Spleen (tissue), 7 donors: ENCODE measurements around the gene RPA1.

ENCODE experiments used
- POLR2A ChIP-seq, 3 donors: fragments of 450-650 bp; IDR thresholded peaks; one replicate each; pipeline ENCODE4 v1.5.1; 2017; ENCODE audit warnings: antibody characterized with exemption in 3 of 3, mild to moderate bottlenecking in 1 of 3
- POLR2AphosphoS5 ChIP-seq, 3 donors: sonication (generic); formaldehyde crosslinking; IDR thresholded peaks; one replicate each; pipeline ENCODE4 v1.5.1; 2017; ENCODE audit warnings: antibody characterized with exemption in 3 of 3
- TF ChIP-seq, protein P1 (sequence below), 11 experiments: fragments of 200-600 bp in 7 of 11; fragments of 450-650 bp in 4 of 11; sonication (generic) in 4 of 11; IDR thresholded peaks in 8 of 11; conservative IDR thresholded peaks in 3 of 11; 1 replicate in 7 of 11; 2 replicates in 4 of 11; pipeline versions ENCODE4 v1.4.0 to v1.8.0; 2016 to 2021; ENCODE audit warnings: antibody characterized with exemption in 11 of 11, inconsistent platforms in 4 of 11, mild to moderate bottlenecking in 1 of 11
- donor health status: DM: no; HTN: no; CAD: no; lungs with moderate emphysema.
- donor health status: DM: no; HTN: no; CAD: no.
- donor health status: DM: no; HTN: no; CAD: no.

DNA sequence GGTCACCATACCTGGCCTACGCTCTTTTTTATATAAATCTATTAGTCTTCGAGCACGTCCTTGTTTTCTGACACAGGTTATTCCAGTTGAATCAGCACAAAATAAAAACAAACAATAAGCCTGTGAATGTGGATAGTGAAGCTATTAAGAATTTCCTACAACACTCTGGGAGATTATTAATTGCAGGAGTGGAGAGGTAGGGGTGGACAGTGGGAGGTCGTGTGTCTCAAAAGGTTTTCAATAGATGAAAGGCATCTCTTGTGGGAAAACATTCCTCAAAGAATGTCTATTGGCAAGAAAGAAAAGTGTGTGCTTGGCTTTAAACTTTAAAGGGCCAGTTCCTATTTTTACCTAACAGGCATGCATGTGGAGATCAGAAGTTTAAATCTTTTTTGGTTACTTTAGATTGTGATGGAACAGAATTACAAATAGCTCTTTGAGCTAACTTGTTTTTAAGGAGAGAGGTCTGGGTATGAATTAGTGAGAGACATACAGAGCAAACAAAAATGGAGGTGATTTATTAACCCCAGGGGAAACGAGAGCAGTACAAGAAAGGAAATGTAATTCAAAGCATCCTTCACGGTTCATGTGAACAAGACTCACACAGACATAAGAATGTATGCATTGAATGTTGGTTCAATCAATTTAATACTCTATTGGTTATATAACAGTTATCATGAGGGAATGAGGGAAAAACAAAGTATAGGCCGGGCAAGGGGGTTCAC lies 9.1 kb upstream of the RPA1 start:
- TF ChIP-seq, protein P1, sequence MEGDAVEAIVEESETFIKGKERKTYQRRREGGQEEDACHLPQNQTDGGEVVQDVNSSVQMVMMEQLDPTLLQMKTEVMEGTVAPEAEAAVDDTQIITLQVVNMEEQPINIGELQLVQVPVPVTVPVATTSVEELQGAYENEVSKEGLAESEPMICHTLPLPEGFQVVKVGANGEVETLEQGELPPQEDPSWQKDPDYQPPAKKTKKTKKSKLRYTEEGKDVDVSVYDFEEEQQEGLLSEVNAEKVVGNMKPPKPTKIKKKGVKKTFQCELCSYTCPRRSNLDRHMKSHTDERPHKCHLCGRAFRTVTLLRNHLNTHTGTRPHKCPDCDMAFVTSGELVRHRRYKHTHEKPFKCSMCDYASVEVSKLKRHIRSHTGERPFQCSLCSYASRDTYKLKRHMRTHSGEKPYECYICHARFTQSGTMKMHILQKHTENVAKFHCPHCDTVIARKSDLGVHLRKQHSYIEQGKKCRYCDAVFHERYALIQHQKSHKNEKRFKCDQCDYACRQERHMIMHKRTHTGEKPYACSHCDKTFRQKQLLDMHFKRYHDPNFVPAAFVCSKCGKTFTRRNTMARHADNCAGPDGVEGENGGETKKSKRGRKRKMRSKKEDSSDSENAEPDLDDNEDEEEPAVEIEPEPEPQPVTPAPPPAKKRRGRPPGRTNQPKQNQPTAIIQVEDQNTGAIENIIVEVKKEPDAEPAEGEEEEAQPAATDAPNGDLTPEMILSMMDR (IDR thresholded peaks at IDR 0.05 in 8 of 11, conservative IDR thresholded peaks at IDR 0.05 in 3 of 11), result no peak
- TF ChIP-seq POLR2A (IDR thresholded peaks at IDR 0.05) (no peak), POLR2AphosphoS5 (IDR thresholded peaks at IDR 0.05) (no peak)
